ENCODE measurements around the gene CCL3.
"Not testable (repeated sequence)": the region's sequence is repeated elsewhere in the genome, so short reads cannot be mapped to it uniquely, and the experiment has no call there.

DNA sequence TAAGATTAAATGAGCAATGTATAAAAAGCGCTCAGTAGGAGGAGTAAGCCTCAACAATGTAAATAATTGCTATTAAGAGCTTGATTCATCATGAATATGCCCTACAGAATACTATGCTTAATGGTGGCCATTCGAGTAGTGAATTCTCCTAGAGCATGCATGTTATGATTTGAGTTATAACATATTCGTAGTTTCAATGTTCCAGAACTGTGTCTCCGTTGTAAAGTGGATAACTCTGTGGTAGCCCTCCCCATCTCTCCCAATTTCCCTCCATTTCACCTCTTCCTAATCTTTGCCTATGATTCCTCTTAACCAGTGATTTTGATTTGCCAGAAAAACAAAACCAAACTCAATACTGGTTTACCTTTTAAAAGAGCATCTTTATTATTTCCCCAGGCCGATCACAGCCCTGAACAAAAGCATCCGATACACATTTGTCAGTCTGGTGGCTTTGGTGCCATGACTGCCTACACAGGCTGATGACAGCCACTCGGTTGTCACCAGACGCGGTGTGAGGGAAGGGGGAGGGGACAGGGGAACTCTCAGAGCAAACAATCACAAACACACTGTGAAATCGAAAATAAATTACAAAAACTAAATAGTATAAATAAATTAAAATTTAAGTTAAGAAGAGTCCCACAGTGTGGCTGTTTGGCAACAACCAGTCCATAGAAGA is 1.9 kb downstream of the CCL3 start:
- not testable (repeated sequence) for TF ChIP-seq CTCF (IDR thresholded peaks at IDR 0.05); SIN3A (IDR thresholded peaks at IDR 0.05; ENCODE audit: borderline replicate concordance, insufficient read depth, low read depth, low read length); TCF7L2 (IDR thresholded peaks at IDR 0.05; ENCODE audit: low read depth, low read length)

Data from Panc1 (cell line).